AG09319 (cell line): Measurements from ENCODE around the gene ARHGEF17.

Source experiments
- DNase-seq: peaks from one replicate; pipeline ENCODE4 v3.0.0-alpha.2; 2010; ENCODE audit warnings: low read depth; ENCODE audit errors: extremely low read depth
- CTCF ChIP-seq: IDR thresholded peaks from 2 replicates; pipeline ENCODE4 v1.5.1; 2011; ENCODE audit warnings: low read depth, mild to moderate bottlenecking, inconsistent platforms, low read length, moderate library complexity

The ARHGEF17 gene

DNA sequence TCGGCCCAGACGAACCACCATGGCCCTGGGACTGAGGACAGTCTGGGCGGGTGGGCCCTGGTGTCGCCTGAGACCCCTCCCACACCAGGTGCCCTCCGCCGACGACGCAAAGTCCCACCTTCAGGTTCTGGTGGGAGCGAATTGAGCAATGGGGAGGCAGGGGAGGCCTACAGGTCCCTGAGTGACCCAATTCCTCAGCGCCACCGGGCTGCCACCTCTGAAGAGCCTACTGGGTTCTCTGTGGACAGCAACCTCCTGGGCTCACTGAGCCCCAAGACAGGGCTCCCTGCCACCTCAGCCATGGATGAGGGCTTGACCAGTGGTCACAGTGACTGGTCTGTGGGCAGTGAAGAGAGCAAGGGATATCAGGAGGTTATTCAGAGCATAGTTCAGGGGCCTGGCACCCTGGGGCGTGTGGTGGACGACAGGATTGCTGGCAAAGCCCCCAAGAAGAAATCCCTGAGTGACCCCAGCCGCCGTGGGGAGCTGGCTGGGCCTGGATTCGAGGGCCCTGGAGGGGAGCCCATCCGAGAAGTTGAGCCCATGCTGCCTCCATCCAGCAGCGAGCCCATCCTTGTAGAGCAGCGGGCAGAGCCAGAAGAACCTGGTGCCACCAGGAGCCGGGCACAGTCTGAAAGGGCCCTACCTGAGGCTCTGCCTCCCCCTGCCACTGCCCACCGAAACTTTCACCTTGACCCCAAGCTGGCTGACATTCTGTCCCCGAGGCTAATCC, 2.8 kb downstream of the ARHGEF17 start:
- no peak for DNase-seq
- TF ChIP-seq CTCF: no peak

DNA sequence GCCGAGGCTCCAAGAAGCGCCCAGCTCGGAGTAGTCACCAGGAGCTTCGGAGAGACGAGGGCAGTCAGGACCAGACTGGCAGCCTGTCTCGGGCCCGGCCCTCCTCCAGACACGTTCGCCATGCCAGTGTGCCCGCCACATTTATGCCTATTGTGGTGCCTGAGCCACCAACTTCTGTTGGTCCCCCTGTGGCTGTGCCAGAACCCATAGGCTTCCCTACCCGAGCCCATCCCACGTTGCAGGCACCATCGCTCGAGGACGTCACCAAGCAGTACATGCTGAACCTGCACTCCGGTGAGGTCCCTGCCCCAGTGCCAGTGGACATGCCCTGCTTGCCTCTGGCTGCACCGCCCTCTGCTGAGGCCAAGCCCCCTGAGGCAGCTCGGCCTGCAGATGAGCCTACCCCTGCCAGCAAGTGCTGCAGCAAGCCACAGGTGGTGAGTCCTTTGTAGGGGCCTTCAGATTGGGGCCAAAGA, 3.4 kb downstream of the ARHGEF17 start:
- no peak for DNase-seq
- no peak for TF ChIP-seq CTCF

- no peak for DNase-seq
- no peak for TF ChIP-seq CTCF
These were observed 4.0 kb downstream of the ARHGEF17 start for GRCh38 chr11:73312036-73312435.

DNA sequence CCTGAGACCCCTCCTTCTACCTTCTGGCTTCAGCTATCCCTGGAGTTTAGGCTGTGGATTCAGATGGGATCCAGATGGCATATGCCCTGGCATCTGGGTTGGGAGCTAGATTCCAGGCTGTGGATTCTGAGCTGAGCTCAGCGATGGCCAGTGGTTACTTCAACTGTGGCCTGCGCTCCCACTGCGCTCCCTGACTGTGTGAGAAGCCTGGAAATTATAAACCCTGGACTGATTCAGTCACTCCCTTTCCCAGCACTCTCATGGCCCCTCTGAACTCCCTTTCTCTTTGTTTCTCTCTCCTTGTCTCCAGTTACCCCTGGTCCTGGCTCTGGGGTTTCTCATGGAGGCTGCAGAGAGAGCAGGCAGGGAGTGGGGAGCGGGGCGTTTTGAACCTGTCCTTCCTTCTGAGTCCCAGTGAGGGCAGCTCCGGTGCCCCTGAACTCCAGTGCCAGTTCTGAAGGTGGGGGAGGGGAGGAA, 4.8 kb downstream of the ARHGEF17 start:
- no peak for DNase-seq
- no peak for TF ChIP-seq CTCF

DNA sequence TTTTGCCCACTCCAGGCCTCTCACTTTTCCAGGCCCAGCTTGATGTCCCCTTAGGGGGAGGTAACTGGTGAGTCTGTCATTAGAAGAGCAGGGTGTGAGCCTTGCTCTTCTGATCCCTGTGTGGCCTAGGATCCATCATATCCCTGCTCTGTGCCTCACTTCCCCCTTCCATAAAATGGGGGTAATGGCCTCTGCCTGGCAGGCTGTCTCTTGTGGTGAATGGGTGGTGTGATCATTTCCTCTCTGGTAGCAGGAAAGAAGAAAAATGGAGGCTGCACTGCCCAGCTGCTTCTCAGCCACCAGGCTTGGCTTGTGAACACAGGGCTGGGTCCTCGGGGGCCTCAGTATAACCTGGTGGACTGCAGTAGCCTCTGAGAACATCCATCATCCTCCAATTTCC, 5.6 kb downstream of the ARHGEF17 start:
- TF ChIP-seq CTCF: no peak
- DNase-seq: no peak

DNA sequence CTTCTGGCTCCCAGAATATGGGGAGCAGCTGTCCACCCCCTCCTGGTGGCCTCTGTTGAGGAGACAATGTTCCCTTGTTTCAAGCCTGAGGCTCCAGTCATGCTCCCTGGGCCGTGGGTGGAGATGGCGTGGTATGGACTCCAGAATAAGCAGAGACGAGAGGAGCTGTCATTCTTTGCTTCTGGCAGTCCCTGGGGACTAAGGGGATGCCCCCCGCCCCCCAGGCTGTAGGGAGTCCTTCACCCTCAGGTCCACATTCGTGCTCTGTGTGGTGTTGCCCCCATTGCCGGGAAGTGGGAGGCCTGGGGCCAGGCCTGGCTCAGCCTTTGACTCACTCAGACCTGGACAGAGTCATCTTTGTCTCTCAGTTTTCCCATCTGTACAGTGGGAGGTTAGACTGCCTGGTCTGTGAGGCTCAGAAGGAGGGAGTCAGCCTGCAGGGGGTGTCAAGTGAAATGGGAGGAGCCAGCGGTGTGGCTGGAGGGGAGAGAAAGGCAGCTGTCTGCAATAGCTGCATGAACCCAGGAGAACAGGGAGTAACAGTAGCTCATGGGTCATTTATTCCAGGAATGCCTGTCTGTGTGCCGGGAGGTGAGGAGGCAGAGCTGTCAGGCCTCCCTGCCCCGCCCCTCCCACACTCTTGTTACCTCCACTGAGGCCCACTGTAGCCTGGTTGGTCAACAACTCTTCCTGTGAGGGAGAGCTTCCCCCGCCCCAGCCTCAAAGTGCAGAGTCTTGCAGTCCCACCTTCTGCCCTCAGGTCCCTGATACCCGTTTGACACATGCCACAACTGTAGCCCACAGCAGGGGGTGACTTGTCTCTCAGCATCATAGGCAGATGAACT, 6.3 kb downstream of the ARHGEF17 start:
- TF ChIP-seq CTCF: no peak
- DNase-seq: no peak
